ENCODE results near the gene LAMA5.

The LAMA5 gene

GRCh38 chr20:62297449-62298227 lies 69.5 kb downstream of the LAMA5 start:
- H3K27ac ChIP-seq (ENCODE audit: low read length) = no peak overlapping the region
- peak; percentile 3 for TF ChIP-seq CTCF (IDR thresholded peaks at IDR 0.05; ENCODE audit: borderline replicate concordance, extremely low read depth, low read length, poor library complexity, severe bottlenecking)
- no peak for TF ChIP-seq EZH2 (IDR thresholded peaks at IDR 0.05; ENCODE audit: borderline replicate concordance, low read depth, low read length, severe bottlenecking)
- no peaks in the 10 kb centered on the region for H3K79me2 ChIP-seq (ENCODE audit: insufficient read depth, low read length)
- H3K36me3 ChIP-seq (ENCODE audit: insufficient read depth, low read length) = peaks cover 40% of the 10 kb centered on the region
- H3K27me3 ChIP-seq (ENCODE audit: insufficient read depth, low read length, poor library complexity) = no peaks in the 10 kb centered on the region
- H3K4me1 ChIP-seq (ENCODE audit: insufficient read depth, low read length) = peaks cover 10% of the 10 kb centered on the region; the same call in 1 of the 2 replicates
- no peak overlapping the region for H3K9ac ChIP-seq (ENCODE audit: low read depth, low read length)
- no peaks in the 10 kb centered on the region for H3K9me3 ChIP-seq (ENCODE audit: insufficient read depth, low read length, severe bottlenecking)
- no peak overlapping the region for H2AFZ ChIP-seq (ENCODE audit: low read depth, low read length)
- no peak overlapping the region for H3K4me2 ChIP-seq (ENCODE audit: insufficient read depth, low read length)
- ATAC-seq (ENCODE audit: insufficient read depth, low read depth) = no peak
- no peak for DNase-seq
- no peaks in the 10 kb centered on the region; the same call in 1 of the 2 replicates for H4K20me1 ChIP-seq (ENCODE audit: insufficient read depth, low read length)
- H3K4me3 ChIP-seq (ENCODE audit: low read depth in 1 of 2, low read length in 2 of 2) = no peak overlapping the region

GRCh38 chr20:62296724-62297448 lies 70.2 kb downstream of the LAMA5 start:
- Histone ChIP-seq H3K36me3 (ENCODE audit: insufficient read depth, low read length) (peaks cover 45% of the 10 kb centered on the region), H3K9ac (ENCODE audit: low read depth, low read length) (no peak overlapping the region)

GRCh38 chr20:62294516-62294915 lies 72.6 kb downstream of the LAMA5 start:
- no peak overlapping the region for H3K27ac ChIP-seq (ENCODE audit: low read length)
- H3K27me3 ChIP-seq (ENCODE audit: insufficient read depth, low read length, poor library complexity) = no peaks in the 10 kb centered on the region
- peaks cover 63% of the 10 kb centered on the region for H3K36me3 ChIP-seq (ENCODE audit: insufficient read depth, low read length)
- no peak overlapping the region for H2AFZ ChIP-seq (ENCODE audit: low read depth, low read length)
- H3K4me3 ChIP-seq (ENCODE audit: low read depth in 1 of 2, low read length in 2 of 2) = no peak overlapping the region
- no peak for ATAC-seq (ENCODE audit: insufficient read depth, low read depth)
- no peaks in the 10 kb centered on the region; the same call in 1 of the 2 replicates for H4K20me1 ChIP-seq (ENCODE audit: insufficient read depth, low read length)
- H3K9me3 ChIP-seq (ENCODE audit: insufficient read depth, low read length, severe bottlenecking) = no peaks in the 10 kb centered on the region
- no peak overlapping the region for H3K9ac ChIP-seq (ENCODE audit: low read depth, low read length)
- TF ChIP-seq EZH2 (IDR thresholded peaks at IDR 0.05; ENCODE audit: borderline replicate concordance, low read depth, low read length, severe bottlenecking) (no peak), CTCF (IDR thresholded peaks at IDR 0.05; ENCODE audit: borderline replicate concordance, extremely low read depth, low read length, poor library complexity, severe bottlenecking) (no peak)
- H3K79me2 ChIP-seq (ENCODE audit: insufficient read depth, low read length) = no peaks in the 10 kb centered on the region
- no peak for DNase-seq
- no peaks in the 10 kb centered on the region for H3K4me1 ChIP-seq (ENCODE audit: insufficient read depth, low read length)
- no peak overlapping the region for H3K4me2 ChIP-seq (ENCODE audit: insufficient read depth, low read length)

More at GRCh38 chr20:62296724-62297448, 70.2 kb downstream of the LAMA5 start:
- Histone ChIP-seq H3K9me3 (ENCODE audit: insufficient read depth, low read length, severe bottlenecking) (no peaks in the 10 kb centered on the region), H3K27ac (ENCODE audit: low read length) (no peak overlapping the region), H3K27me3 (ENCODE audit: insufficient read depth, low read length, poor library complexity) (no peaks in the 10 kb centered on the region), H4K20me1 (ENCODE audit: insufficient read depth, low read length) (no peaks in the 10 kb centered on the region; the same call in 1 of the 2 replicates), H3K79me2 (ENCODE audit: insufficient read depth, low read length) (no peaks in the 10 kb centered on the region), H3K4me1 (ENCODE audit: insufficient read depth, low read length) (peaks cover 8% of the 10 kb centered on the region; the same call in 1 of the 2 replicates), H3K4me3 (ENCODE audit: low read depth in 1 of 2, low read length in 2 of 2) (no peak overlapping the region), H3K4me2 (ENCODE audit: insufficient read depth, low read length) (no peak overlapping the region), H2AFZ (ENCODE audit: low read depth, low read length) (no peak overlapping the region)
- ATAC-seq (ENCODE audit: insufficient read depth, low read depth) (no peak), DNase-seq (no peak)
- TF ChIP-seq CTCF (IDR thresholded peaks at IDR 0.05; ENCODE audit: borderline replicate concordance, extremely low read depth, low read length, poor library complexity, severe bottlenecking) (no peak), EZH2 (IDR thresholded peaks at IDR 0.05; ENCODE audit: borderline replicate concordance, low read depth, low read length, severe bottlenecking) (no peak)
